ENCODE data around the gene ADAP1. TPM values are rescaled to one million over a fixed set of nuclear protein-coding genes. Genes with fewer than 3 reads are reported as not detected.

ADAP1 gene
- total and polyA plus RNA-seq, 2 of the 13 experiments (the other 11 are each of a cell fraction or from before 2014, with no cell fraction given) = 10.5 to 24.6 TPM

DNA sequence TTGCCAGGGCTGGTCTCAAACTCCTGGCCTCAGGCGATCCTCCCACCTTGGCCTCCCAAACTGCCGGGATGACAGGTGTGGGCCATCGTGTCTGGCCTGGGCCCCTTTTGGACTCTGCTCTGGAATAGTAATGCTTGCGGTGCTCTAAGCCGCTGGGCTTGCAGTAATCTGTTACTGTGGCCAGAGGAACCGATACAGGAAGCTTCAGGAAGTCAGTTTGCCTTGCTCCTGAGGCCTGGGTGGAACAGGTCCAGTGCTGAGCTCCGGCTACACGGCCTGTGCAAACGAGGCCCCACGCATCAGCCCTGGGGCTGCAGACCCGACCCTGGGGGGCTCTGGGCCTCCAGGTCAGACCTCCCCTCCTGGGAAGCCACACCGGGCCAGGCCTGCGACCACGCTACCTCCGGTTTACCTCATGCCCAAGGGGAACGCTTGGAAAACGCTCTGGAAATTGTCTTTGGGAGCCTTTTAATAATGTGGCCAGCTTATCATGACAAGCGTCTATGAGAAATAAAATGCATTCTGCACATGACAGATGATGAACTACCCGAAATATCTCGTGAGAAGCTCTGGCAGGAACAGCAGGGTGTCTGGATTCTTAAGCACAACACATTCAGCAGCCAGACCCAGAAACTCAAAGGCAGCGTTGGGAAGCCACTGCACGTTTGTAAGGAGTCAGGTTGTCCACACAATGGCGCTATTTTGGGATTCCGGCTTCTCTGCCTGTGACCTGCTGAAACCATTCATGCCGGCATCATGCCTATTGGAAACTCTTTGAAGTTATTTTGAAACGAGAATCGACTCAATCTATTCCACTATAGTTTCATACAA, 10.1 kb upstream of the ADAP1 start (continued):
- TF ChIP-seq, protein P1, sequence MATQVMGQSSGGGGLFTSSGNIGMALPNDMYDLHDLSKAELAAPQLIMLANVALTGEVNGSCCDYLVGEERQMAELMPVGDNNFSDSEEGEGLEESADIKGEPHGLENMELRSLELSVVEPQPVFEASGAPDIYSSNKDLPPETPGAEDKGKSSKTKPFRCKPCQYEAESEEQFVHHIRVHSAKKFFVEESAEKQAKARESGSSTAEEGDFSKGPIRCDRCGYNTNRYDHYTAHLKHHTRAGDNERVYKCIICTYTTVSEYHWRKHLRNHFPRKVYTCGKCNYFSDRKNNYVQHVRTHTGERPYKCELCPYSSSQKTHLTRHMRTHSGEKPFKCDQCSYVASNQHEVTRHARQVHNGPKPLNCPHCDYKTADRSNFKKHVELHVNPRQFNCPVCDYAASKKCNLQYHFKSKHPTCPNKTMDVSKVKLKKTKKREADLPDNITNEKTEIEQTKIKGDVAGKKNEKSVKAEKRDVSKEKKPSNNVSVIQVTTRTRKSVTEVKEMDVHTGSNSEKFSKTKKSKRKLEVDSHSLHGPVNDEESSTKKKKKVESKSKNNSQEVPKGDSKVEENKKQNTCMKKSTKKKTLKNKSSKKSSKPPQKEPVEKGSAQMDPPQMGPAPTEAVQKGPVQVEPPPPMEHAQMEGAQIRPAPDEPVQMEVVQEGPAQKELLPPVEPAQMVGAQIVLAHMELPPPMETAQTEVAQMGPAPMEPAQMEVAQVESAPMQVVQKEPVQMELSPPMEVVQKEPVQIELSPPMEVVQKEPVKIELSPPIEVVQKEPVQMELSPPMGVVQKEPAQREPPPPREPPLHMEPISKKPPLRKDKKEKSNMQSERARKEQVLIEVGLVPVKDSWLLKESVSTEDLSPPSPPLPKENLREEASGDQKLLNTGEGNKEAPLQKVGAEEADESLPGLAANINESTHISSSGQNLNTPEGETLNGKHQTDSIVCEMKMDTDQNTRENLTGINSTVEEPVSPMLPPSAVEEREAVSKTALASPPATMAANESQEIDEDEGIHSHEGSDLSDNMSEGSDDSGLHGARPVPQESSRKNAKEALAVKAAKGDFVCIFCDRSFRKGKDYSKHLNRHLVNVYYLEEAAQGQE (IDR thresholded peaks at IDR 0.05; ENCODE audit: borderline replicate concordance in 1 of 2, low read depth in 1 of 2, low read length in 2 of 2) = no peak
- TF ChIP-seq PHF21A (CRISPR knock-in tag; IDR thresholded peaks at IDR 0.05) = peak; percentile 58
- TF ChIP-seq, protein P2, sequence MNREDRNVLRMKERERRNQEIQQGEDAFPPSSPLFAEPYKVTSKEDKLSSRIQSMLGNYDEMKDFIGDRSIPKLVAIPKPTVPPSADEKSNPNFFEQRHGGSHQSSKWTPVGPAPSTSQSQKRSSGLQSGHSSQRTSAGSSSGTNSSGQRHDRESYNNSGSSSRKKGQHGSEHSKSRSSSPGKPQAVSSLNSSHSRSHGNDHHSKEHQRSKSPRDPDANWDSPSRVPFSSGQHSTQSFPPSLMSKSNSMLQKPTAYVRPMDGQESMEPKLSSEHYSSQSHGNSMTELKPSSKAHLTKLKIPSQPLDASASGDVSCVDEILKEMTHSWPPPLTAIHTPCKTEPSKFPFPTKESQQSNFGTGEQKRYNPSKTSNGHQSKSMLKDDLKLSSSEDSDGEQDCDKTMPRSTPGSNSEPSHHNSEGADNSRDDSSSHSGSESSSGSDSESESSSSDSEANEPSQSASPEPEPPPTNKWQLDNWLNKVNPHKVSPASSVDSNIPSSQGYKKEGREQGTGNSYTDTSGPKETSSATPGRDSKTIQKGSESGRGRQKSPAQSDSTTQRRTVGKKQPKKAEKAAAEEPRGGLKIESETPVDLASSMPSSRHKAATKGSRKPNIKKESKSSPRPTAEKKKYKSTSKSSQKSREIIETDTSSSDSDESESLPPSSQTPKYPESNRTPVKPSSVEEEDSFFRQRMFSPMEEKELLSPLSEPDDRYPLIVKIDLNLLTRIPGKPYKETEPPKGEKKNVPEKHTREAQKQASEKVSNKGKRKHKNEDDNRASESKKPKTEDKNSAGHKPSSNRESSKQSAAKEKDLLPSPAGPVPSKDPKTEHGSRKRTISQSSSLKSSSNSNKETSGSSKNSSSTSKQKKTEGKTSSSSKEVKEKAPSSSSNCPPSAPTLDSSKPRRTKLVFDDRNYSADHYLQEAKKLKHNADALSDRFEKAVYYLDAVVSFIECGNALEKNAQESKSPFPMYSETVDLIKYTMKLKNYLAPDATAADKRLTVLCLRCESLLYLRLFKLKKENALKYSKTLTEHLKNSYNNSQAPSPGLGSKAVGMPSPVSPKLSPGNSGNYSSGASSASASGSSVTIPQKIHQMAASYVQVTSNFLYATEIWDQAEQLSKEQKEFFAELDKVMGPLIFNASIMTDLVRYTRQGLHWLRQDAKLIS (CRISPR knock-in tag; IDR thresholded peaks at IDR 0.05) = no peak
- TF ChIP-seq, protein P3, sequence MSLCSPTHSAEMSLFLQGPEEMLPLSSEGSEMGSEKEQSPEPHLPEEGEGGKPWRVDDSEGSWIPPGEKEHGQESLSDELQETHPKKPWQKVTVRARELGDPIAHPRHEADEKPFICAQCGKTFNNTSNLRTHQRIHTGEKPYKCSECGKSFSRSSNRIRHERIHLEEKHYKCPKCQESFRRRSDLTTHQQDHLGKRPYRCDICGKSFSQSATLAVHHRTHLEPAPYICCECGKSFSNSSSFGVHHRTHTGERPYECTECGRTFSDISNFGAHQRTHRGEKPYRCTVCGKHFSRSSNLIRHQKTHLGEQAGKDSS (CRISPR knock-in tag; IDR thresholded peaks at IDR 0.05; ENCODE audit: borderline replicate concordance, low read depth) = peak; percentile 24; the same call in 1 of the 2 replicates
- TF ChIP-seq RBFOX2 (IDR thresholded peaks at IDR 0.05; ENCODE audit: low read depth, low read length) = 0 out of 2 replicates have a peak, but pooled peaks have one; percentile 31
- TF ChIP-seq NR2C2 (CRISPR knock-in tag; IDR thresholded peaks at IDR 0.05; ENCODE audit: borderline replicate concordance) = peak; percentile 23; the same call in 1 of the 2 replicates
- peak; percentile 50; the same call in 1 of the 2 replicates for TF ChIP-seq ZNF788 (CRISPR knock-in tag; IDR thresholded peaks at IDR 0.05; ENCODE audit: borderline replicate concordance)
- no peak for TF ChIP-seq THAP11 (CRISPR knock-in tag; IDR thresholded peaks at IDR 0.05)
- no peak for TF ChIP-seq ZNF10 (CRISPR knock-in tag; IDR thresholded peaks at IDR 0.05; ENCODE audit: borderline replicate concordance, low read depth)
- TF ChIP-seq MZF1 (CRISPR knock-in tag; IDR thresholded peaks at IDR 0.05; ENCODE audit: borderline replicate concordance) = 0 out of 2 replicates have a peak, but pooled peaks have one; percentile 72
- peak; percentile 63 for TF ChIP-seq HNF4A (CRISPR knock-in tag; IDR thresholded peaks at IDR 0.05)
- 0 out of 2 replicates have a peak, but pooled peaks have one; percentile 37 for TF ChIP-seq ZSCAN21 (CRISPR knock-in tag; IDR thresholded peaks at IDR 0.05; ENCODE audit: borderline replicate concordance)
- TF ChIP-seq POLR2A (IDR thresholded peaks at IDR 0.05; ENCODE audit: insufficient read depth in 1 of 2, low read depth in 2 of 2, low read length in 2 of 2) = peak in 1 of 2 experiments; percentile 64; a peak in 2 of 4 replicates
- TF ChIP-seq GATAD2A (CRISPR knock-in tag; IDR thresholded peaks at IDR 0.05) = 0 out of 2 replicates have a peak, but pooled peaks have one; percentile 13
- TF ChIP-seq MYC (CRISPR knock-in tag; IDR thresholded peaks at IDR 0.05; ENCODE audit: borderline replicate concordance) = peak; percentile 54; the same call in 1 of the 2 replicates
